Measurements from ENCODE around the gene KLHL28.

- TF ChIP-seq, protein P1, sequence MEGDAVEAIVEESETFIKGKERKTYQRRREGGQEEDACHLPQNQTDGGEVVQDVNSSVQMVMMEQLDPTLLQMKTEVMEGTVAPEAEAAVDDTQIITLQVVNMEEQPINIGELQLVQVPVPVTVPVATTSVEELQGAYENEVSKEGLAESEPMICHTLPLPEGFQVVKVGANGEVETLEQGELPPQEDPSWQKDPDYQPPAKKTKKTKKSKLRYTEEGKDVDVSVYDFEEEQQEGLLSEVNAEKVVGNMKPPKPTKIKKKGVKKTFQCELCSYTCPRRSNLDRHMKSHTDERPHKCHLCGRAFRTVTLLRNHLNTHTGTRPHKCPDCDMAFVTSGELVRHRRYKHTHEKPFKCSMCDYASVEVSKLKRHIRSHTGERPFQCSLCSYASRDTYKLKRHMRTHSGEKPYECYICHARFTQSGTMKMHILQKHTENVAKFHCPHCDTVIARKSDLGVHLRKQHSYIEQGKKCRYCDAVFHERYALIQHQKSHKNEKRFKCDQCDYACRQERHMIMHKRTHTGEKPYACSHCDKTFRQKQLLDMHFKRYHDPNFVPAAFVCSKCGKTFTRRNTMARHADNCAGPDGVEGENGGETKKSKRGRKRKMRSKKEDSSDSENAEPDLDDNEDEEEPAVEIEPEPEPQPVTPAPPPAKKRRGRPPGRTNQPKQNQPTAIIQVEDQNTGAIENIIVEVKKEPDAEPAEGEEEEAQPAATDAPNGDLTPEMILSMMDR (IDR thresholded peaks at IDR 0.05), result no peak
- no peak for TF ChIP-seq POLR2AphosphoS5 (IDR thresholded peaks at IDR 0.05)
- no peak for TF ChIP-seq POLR2A (IDR thresholded peaks at IDR 0.05; ENCODE audit: low read depth)
Observed at GRCh38 chr14:44880791-44881190, 81.0 kb downstream of the KLHL28 start.

All from esophagus muscularis mucosa (tissue), 3 donors.